Left colon (tissue), 2 donors: ENCODE measurements around the gene PIGM. TPM values are rescaled to one million over a fixed set of nuclear protein-coding genes. Genes with fewer than 3 reads are reported as not detected.
"Not testable (repeated sequence)": the region's sequence is repeated elsewhere in the genome, so short reads cannot be mapped to it uniquely, and the experiment has no call there.

Source experiments
- ATAC-seq: fragments of 200-7000 bp; cut with Tn5 transposase; one replicate; pipeline ENCODE4 v1.9.1; 2020; ENCODE audit warnings: mild to moderate bottlenecking, moderate library complexity
- DNase-seq, 2 donors: peaks; one replicate each; pipeline ENCODE4 v3.0.0-alpha.2; 2020
- intact Hi-C, 2 donors: fragments of 100-400 bp; cut with DNase I in 1 of 2; cut with micrococcal nuclease in 1 of 2; formaldehyde crosslinking; loops; one replicate each; pipeline versions ENCODE4 v1.11.2 to v1.14.0; 2022; cut with DNase I, micrococcal nuclease
- total RNA-seq, 2 donors: library from RNA; stranded (reverse); fragmentation: NEBNext Ultra II Directional; extraction: Animal tissue kit (Norgen Biotek cat#: 25700); gene quantifications; one replicate each; pipeline ENCODE4 v1.2.1, GENCODE V29; 2021
- donor health status: DM: no; HTN: no; CAD: no.
- donor health status: DM: yes; HTN: yes; CAD: no.

PIGM gene
- total RNA-seq, 2 donors from 2014 or later, result 5.4 to 6.2 TPM

DNA sequence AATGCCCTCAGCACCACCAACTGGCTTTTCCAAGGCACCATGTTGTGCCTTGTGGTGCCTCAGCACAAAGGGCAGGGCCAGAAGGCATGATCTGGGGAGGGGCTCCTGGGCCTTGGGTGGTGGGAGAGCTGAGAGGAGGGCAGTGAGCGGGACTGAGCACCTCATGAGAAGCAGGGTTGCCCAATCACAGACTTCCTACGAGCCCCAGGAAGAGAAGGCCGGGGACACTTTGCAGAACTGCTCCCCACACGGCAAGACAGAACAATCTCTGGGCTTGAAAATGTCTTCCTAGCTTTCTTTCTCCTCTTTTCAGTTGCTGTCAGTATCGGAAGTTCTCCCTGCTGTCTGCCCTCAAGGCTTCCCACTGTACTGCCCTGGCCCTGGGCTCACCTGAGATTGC is 31.4 kb upstream of the PIGM start:
- ATAC-seq (no peak), DNase-seq (no peak)

DNA sequence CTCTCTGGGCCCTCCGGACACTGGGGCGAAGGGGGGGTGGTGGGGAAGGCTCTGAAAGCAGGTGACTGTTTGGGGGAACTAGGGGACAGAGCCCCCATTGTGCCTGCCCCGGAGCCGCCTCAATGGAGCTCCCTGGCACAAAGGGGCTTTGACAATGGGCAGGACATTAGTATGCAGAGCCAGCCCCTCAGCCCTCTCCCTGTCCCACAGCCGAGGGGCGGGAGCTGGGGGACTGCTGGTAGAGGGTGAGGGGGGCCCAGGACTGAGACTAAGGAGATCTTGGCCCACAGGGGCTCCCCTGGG is 30.4 kb upstream of the PIGM start:
- no peak for DNase-seq

More for the DNA sequence above, 31.4 kb upstream of the PIGM start:
- intact Hi-C loops, result no loop called here

DNA sequence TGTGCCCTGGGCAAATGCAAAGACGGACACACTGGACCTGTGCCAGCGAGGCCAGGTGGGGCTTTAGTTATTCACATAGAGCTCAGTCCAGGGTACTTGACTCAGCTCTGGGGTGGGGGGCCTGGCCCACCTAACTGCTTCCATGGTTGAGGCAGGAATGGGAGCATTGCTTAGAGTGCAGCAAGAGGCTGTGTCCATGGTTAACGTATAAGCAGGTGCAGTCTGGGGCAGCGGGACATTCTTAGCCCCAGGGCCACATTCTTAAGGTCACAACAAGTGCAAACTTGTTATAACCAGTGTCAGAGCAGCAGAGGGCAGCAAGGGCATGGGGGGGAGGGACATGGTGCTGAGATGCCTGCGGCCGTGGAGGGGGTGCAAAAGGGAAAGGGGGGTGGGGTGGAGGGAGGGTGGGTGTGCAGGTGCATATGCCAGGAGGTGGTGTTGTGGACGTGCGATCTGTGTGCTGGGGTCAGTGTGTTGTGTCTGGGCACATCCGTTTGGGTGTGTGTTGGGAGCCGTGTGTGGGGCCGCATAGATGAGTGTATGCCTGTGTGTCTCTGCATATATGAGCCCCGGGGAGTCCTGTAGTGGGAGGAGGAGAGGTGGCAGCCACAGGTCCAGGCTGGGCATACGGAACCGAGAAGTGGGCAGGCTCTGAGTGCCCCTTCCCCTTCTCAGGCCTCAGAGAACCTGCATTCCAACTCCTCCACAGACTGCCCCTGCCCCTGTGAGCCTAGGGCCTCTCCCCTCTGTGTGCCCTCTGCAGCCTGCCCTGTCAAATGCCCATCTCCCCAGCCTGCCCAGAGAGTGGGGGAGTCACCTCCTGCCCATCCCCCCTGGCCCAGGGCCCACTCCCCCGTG is 29.8 kb upstream of the PIGM start:
- ATAC-seq (no peak), DNase-seq (no peak)
- intact Hi-C loops, result no loop called here

More for the DNA sequence above, 30.4 kb upstream of the PIGM start:
- intact Hi-C loops, result no loop called here
- ATAC-seq, result no peak

DNA sequence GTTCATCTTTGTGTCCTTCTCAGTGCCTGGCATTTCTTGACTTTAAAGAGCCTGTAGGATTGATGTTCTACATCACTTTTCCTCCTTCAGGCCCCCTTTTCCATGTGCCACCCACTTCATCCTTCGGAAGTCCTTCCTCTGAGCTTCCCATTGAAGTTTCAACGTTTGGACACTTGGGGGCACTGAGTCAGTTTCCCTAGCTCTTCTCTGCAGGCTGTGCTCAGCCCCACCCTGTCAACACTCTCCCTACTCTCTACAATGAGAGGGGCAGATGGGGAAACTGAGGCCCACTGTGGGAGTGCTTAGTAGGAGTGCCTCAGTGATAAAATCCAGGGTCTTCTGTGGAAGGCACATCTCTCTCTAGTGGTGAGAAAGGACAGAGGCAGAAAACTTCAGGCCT is 26.3 kb upstream of the PIGM start:
- DNase-seq (no peak), ATAC-seq (no peak)
- intact Hi-C loops, result no loop called here

DNA sequence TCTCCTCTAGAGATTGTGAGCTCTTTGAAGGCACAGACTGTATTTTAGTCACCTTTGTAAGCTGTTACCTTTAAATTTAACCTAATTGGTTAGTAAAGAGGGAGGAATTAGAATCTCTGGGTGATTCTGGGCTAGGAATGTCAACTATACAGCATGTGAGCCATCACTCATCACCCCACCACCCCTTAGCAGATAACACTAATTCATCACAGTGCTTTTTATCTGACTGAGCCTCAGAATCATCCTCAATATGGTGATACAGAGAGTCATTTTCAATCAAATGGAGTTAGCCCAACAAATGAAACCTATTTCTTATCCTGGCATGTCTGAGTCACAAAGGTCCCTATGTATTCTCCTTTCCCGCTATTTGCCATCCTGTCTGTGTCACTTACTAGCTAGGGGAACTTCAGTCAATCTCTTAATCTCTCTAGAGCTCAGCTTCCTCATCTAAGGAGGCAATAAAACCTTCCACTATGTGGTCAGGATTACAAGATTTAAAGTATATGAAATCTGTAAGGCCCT is 24.9 kb upstream of the PIGM start:
- no peak for ATAC-seq
- intact Hi-C loops, result no loop called here
- no peak for DNase-seq

DNA sequence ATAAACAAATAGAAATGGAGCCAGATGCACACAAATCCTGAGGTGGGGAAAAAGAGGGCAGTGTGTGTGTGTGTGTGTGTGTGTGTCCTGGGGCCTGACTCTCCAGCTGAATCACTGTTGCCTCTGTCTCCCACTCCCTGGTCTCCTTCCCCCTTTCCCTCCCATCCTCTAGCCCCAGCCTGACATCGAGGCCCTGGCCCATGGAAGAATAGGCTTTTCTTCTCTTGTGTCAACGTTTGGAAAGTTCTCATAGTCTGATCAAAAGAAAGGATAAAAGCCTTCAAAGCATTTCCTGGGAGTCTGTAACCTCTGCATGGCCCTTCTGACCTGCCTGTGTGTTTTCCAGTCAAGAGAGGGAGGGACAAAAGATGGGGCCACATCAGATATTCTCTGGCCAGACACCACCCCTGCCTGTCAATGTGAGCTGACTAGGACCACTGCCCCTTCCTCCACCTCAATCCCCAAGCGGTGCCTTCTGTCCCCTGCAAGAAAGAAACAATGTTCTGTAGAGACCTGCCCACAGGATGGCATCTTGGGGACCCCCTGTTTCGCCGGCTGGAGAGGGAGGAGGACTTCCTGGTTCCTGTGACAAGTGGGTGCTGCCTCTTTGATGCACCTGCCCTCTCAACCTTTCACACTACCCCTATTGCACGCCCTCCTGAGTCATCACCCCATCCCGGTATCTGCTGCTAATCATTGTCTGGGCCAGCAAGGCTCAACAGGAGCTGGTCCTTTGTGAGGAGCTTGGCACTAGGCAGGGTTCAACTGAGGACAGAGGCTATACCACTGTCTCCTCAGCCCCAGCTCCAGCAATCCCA is 22.0 kb upstream of the PIGM start:
- DNase-seq (no peak), ATAC-seq (no peak)
- intact Hi-C loops, result no loop called here

DNA sequence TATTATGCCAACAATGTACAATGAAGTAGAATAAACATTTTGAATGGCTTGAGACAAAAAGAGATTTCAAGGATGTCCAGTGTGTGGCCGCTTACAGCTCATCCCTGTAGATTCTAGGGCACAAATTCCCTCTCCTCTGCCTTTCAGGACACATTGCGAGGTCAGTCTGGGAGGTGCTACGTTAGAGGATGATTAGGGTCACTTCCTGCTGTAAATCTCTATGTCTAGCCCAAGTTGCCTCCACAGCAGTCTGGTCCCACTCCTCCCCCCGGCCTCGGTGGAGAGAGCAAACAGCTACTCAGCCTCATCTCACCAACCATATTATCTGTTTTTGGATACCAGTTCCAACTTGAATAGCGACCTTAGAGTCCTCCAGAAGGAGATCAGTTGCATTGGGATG is 21.1 kb upstream of the PIGM start:
- no peak for ATAC-seq
- no peak for DNase-seq
- intact Hi-C loops, result no loop called here

DNA sequence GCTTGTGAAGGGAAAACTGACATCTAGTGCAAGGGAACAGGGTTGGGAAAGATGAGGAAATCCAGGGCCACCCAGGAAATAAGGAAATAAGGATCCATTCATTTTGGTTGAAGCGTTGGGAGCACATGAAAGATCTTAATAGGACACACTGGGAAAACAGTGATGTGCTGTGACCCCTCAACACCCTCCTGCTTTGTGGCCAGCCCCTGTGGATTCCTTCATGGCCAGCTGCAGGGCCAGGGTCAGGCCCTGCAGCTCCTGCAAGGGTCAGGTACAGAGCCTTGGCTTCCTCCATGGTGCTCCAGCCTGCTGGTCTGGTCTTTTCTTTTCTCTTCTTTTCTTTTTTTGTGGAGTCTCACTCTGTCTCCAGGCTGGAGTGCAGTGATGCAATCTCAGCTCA is 18.8 kb upstream of the PIGM start:
- DNase-seq (no peak), ATAC-seq (no peak)
- intact Hi-C loops, result no loop called here

DNA sequence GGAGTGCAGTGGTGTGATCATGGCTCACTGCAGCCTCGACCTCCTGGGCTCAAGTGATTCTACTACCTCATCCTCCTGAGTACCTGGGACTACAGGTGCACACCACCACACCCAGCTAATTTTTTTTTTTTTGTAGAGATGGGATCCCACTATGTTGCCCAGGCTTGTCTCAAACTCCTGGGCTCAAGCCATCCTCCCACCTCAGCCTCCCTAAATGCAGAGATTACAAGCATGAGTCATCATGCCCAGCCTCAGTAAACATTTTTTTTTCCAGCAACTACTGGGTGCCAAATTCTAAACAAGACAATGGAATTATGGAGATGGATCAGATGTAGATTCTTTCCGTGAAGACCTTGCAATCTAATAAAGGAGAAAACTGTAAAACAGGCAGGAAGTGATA is 18.4 kb upstream of the PIGM start:
- DNase-seq, ATAC-seq, intact Hi-C loops: not testable (repeated sequence)

DNA sequence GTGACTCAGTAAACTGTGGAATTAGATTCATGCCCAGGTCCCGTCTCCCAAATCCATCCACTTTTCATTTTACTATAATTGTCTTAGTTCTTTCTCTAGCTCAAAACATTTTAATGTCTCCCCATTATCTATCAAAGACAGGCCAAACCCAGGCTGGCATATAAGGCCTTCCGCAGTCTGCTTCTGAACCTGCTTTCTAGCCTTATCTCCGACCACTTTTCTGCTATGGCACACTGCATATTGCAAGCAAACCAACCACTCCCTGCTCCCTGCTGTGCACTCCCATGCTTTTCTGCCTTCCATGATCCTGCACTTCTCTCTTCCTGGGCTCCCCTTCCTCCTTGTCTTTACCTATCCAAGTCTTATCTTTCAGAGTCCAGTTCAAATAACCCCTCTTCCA is 17.3 kb upstream of the PIGM start:
- DNase-seq, result no peak
- ATAC-seq, result no peak
- intact Hi-C loops, result no loop called here

DNA sequence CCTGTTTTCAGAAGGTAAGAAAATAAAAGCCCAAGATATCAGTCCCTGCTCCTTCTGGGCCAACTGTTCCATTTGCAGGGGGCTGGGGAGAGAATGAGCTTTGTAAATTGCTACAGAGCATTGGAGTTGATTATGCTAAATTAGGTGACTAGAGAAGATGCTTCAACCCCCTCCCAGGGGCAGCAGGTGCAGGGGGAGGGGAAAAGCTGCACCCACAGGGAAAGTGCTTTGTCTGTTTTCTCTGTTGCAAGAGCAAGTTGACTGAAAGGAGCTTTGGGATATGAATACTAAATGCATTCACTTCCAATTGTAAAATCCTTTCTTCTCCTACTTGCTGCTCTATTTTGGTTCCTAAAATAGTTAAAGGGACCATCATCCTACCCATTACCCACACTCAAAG is 16.5 kb upstream of the PIGM start:
- DNase-seq, result no peak
- intact Hi-C loops, result no loop called here

DNA sequence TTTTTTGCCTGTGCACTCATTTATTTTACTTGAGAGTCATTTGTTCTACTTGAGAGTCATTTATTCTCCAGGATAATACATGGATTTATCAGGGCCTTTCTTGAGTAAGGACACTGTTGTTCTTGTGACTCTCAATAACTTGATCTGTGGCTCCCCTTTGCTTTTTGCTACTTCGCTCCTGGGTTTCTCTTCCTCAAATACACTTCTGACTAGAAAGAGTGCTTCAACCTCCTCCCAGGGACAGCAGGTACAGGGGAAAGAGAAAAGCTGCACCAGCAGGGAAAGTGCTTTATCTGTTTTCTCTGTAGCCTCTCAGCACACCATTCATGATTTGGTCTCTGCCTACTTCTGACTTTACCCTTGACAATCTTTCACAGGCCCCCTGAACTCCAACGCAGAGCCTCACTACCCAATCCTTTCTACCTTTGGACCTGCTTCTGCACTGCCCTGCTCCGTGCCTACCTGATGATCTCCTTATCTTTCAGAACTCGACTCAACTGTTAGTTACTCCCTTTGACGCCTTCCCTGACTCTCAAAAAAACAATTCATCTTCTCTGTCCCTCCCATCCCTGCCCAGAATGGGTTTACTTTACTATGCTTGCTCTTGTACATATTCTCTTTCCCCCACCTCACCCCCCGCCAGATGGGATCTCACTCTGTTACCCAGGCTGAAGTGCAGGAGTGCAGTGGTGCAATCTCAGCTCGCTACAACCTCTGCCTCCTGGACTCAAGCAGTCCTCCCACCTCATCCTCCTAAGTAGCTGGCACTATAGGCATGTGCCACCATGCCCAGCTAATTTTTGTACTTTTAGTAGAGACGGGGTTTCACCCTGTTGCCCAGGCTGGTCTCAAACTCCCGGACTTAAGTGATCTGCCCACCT is 15.6 kb upstream of the PIGM start:
- no peak for DNase-seq
- no peak for ATAC-seq
- intact Hi-C loops, result no loop called here

More for the DNA sequence above, 16.5 kb upstream of the PIGM start:
- ATAC-seq, result no peak

DNA sequence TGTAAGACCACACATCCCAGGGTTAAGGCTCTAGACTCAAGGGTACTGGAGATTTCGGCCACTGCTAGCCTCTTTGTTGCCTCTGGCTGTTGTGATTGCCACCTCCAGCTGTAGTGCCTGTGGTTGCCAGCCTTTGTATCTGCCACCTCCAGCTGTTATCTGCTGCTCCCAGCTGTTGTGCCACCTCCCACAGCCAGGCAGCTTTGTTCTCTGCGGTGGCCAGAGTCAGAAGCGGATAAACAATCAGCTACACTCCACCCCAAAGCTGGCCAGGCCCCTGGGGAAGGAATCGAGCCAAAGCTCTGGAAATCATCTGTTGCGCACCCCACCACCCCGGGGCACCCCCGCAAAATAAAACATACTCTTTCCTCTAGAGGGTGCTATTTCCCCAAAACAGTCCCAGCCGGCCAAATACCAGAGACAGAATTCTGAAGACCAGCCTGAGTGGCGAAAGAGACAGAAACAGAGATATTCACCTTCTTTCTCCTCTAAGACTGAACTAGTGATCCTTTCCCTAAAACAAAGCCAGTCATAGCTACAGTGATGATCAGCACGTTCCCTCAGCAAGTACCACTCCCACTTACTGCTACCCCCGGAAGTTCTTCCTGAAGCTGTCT is 14.8 kb upstream of the PIGM start:
- DNase-seq (peak; percentile 28 to 57), ATAC-seq (peak; percentile 69)
- intact Hi-C loops, result no loop called here

DNA sequence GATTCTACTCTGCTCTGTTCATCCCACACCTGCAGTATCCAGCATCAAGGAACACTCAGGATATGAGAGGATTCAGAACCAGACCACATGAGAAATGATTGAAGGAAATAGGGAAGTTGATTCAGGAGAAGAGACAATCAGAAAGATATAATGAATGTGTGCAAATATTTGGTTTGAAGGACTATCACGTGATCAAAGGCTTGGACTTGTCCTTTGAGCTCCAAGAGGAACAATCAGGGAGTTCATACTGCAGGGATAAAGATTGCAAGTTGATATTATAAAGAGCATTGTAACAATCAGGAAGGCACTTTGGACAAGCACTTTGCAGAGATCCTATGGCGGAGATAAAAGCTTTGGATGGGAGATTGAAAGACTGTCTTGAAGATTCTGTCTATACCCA is 13.9 kb upstream of the PIGM start:
- intact Hi-C loops, result no loop called here
- DNase-seq, result no peak
- peak; percentile 81 for ATAC-seq

DNA sequence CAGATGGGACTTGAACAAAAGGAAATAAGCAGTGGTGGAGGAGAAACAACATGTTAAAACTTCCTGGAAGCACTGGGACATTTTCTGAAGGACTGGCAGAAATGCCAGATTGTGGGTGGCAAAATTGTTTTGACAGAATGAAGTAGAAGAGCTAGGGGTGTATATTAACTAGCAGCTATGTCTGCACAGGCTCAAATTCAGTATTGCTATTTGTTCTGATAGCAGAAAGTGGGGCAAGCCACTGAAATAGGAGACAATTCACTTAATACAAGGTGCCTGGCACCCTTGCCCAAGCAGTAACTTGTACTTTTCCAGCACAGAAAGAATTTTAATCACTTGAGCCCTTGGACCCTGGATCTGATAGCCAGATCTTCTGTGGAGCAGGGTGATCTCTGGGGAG is 11.8 kb upstream of the PIGM start:
- intact Hi-C loops, result no loop called here
- no peak for ATAC-seq
- no peak for DNase-seq

DNA sequence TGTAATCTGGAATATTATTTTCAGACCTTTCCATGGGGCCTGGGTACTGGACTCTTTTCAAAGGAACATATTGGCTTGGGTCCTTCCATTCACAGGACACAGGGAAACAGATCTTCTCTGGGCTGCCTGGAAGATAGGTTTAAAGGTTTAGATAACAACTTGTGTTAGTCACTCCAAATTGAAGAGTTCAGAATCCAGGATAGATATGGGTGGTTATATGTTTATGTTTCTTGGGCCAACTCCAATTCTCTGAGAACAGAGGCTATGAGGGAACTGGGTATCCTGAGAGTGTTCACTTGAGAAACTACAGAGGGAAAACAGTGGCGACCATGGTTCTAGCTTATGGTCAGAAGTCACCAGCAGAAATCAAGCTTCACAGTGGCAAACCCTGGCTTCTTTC is 8.7 kb upstream of the PIGM start:
- intact Hi-C loops, result no loop called here
- DNase-seq, result no peak
- ATAC-seq, result no peak

DNA sequence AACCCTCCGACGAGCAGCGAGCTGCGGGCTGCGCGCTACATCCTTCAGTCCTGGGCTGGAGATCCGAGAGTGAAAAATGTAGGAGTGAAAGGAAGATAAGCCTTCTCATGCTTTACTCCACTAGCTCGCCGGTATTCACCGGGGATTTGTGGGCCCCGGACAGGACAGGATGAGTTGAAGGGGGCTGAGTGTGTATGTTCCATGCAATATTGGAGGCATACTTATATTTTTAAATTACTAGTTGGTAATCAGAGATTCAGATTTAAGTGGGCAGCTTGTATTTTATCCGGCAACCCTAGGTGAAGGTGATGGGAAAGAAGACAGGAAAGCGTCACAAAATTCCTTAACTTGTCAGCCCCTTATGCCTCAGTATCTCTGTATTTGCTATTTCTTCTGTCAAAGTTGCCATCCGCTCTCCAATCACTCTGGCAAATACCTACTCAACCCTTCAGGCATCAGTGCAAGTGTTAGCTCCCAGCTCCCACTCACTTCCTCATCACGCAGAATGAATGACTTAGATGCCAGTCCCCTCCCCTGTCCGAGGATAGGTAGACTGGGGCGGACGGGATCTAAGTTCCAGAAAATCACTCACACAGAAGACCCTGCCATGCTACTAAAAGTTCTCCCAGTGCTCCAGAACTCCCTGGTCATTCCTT is 503 bp upstream of the PIGM start:
- intact Hi-C loops, result no loop called here
- ATAC-seq (peak; percentile 47), DNase-seq (peak in 1 of 2 donors; percentile 13)

DNA sequence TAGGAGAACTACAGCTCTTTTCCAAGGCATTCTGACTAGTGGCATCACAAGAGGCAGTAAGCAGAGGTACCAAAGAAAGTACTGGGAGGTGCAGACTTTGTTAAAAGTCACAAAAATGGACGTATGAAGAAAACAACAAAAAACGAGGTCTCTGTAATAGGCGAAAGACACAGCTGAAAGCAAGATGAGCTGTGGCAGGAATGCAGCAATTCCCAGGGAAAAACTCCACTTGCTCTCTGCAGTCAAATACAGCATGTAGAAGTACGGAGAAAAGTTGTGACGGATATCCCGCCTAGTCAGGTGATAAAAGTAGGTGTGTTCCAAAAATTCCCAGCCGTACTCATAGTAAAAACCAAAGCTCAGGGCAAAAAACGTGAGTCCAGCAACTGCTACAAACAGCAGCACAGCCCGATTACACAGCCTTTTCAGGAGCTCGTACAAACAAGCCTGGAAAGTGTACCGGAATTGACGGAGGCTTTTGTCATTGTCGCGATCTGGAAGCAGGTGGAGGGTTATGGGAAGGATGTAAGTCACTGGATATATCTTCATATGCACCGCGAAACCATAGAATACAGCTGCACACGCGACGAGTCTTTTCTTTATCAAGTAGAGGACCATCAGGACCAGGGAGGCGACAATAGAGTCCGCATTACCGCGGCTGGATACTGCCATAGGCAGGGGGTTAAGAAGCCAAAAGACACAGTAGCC is 979 bp downstream of the PIGM start:
- intact Hi-C loops, result no loop called here
- DNase-seq (no peak), ATAC-seq (peak; percentile 26)
